Activated CD8-positive, alpha-beta memory T cell treated with anti-CD3 and anti-CD28 coated beads for 36 hours (primary cell): Measurements from ENCODE around the gene MUC5AC. TPM values are rescaled to one million over a fixed set of nuclear protein-coding genes. Genes with fewer than 3 reads are reported as not detected.

ENCODE experiments used
- CTCF ChIA-PET: fragments of 350-600 bp; sonication (Branson Sonifier 250); formaldehyde crosslinking; loops from one replicate; lab custom pipeline; 2021; ENCODE audit warnings: antibody characterized with exemption; lab: Charles Lee
- POLR2A ChIA-PET: fragments of 350-600 bp; sonication (Branson Sonifier 250); formaldehyde crosslinking; loops from one replicate; lab custom pipeline; 2021; ENCODE audit warnings: antibody characterized with exemption; lab: Charles Lee
- total RNA-seq, 2 experiments: library from RNA; stranded (reverse); gene quantifications; one replicate each; pipeline ENCODE4 v1.2.3, GENCODE V29; 2021

MUC5AC gene
- total RNA-seq, 2 experiments from 2014 or later = not detected

- CTCF ChIA-PET = no interaction called here
These were observed 61.2 kb downstream of the MUC5AC start for GRCh38 chr11:1218788-1219445.

DNA sequence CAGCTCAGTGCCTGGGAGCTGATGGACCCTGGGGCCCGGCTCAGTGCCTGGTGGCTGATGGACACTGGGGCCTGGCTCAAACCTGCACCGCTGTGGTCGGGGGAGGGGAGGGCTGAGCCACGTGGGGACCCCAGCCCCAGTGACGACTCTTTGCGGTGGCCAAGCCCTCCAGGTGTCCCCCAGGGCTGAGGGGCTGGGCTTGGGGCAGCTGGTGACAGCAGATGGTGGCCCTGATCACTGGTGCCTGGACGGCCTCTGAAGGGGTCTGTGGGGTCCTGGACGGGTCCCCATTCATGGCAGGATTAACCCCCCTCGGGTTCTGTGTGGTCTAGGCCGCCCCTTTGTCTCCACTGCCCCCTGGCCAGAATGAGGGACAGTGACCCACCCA lies 61.7 kb downstream of the MUC5AC start:
- CTCF ChIA-PET = no interaction called here
- POLR2A ChIA-PET = no interaction called here

More at GRCh38 chr11:1218788-1219445, 61.2 kb downstream of the MUC5AC start:
- POLR2A ChIA-PET = no interaction called here

DNA sequence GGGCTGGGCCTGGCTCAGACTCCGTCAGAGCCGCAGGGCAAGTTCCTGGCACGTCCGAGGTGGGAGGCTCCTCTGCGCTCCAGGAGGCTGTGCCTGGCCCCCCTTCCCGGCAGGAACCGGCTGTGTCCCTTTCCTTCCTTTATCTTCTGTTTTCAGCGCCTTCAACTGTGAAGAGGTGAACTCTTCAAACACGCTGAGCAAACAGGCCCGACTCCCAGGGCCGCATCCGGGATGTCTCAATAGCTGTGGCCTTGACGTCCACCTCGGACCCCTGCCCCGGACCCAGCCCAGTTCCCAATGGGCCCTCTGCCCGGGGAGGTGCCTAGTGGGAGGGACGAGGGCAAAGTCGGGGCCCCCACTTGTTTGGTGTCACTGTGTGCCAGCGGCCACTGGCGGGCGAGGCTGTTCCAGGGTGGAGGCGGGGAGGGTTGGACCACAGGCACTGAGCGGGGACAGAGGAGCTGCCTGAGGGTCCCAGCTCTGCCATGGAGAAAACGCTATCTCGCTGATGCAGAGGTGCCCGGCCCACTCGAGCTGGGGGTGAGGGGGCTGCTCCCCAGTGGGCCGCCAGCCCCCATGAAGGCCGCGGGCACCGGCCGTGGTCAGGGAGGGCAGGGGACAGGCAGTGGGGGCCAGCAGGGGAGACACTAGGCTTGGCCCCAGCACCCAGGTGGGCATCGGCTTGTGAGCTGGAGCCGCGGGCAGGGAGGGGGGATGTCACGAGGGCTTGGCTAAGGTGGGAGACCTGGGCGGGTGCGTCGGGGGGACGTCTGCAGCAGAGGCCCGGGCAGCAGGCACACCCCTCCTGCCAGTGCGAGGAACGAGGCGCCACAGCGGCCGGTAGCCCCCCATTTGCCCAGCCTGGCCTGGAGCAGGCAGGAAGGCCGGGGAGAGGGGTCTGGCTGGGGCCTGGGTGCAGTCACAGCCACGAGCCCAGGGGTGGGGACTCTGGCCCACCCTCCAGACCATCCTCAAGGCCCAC lies 62.4 kb downstream of the MUC5AC start:
- POLR2A ChIA-PET = no interaction called here
- CTCF ChIA-PET = no interaction called here

- POLR2A ChIA-PET = no interaction called here
These were observed 63.4 kb downstream of the MUC5AC start for GRCh38 chr11:1220941-1221721.

DNA sequence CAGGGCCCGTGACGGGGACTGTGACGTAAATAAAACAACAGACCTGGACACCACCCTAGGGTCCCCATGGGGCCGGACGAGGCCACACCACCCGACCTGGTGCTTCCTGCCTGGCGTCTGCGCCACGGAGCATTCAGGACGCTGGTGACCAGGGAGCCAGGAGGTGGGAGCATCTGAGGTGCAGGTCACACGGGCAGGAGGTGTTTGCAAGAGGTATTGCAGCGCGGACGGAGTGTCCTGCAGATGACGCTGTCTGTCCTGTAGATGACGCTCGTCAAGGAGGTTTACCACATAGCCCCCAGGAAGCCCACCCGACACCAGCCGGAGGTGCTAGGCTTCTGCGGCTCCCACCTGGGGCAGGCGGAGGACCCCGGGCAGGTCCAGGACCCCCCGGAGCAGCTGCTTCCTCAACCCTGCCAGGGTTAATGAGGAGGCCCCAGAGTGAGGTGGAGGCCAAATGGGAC lies 64.1 kb downstream of the MUC5AC start:
- POLR2A ChIA-PET = no interaction called here
- CTCF ChIA-PET = no interaction called here

More at GRCh38 chr11:1220941-1221721, 63.4 kb downstream of the MUC5AC start:
- CTCF ChIA-PET = no interaction called here

- POLR2A ChIA-PET = no interaction called here
These were observed 65.0 kb downstream of the MUC5AC start, which contains the start of gene MUC5B for GRCh38 chr11:1222491-1223345. Gene MUC5B, plus strand, starts transcription at chr11:1223066. Its CDS starts 58 bp downstream, at chr11:1223124.

DNA sequence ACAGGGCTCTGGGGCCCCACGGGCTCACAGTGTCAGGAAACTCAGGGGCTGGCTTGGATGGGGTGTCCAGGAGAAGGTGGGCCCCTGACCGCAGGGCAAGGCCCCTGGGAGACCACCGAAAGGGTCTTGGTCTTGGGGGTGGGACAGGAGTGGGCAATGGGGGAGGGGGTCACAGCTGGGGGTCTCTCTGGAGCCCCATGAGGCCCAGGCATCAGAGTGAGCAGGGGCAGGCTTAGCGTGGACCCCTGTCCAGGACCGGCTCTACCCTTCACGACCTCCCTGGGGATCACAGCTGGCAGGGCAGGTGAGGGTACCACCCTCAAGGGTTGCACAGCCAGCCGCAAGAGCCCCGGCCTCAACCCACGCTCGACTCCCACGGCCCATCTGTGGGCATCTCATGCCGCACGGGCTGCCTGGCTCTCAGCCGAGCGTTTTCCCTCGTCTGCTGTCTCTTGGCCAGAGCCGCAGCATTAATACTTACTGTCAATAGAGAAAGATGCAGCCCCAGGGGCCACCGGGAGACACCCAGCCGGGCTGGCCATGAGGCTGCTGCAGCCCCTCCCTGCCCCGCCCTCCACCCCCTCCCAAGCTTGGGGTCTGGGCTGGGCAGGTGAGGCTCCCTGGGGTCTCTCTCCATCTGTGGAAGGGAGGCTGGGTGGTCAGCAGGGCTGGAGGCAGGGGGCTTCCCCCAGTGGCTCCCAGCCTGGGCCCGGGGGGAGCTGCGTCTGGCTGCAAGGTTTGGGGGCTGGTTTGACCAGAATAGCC lies 65.8 kb downstream of the MUC5AC start:
- ChIA-PET CTCF (no interaction called here), POLR2A (no interaction called here)

More at GRCh38 chr11:1222491-1223345, 65.0 kb downstream of the MUC5AC start, which contains the start of gene MUC5B:
- CTCF ChIA-PET = no interaction called here

DNA sequence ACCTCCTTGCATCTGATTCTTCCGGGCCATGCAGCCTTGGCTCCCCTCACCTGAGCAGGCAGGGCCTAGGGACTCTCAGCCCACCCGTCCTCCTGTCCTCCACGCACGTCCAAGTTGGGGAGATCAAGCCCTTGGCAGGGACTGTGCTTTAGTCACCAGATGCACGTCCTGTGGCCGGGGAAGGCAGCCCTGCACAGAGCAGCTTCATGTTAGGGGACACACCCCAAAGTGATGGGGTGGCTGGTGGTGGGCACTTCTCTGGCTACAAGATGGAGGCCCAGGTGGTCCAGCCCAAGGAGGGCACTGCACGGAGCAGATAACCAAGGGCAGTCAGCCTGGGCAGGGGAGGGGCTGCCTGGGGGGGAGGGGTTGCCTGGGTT lies 66.3 kb downstream of the MUC5AC start:
- CTCF ChIA-PET = no interaction called here

DNA sequence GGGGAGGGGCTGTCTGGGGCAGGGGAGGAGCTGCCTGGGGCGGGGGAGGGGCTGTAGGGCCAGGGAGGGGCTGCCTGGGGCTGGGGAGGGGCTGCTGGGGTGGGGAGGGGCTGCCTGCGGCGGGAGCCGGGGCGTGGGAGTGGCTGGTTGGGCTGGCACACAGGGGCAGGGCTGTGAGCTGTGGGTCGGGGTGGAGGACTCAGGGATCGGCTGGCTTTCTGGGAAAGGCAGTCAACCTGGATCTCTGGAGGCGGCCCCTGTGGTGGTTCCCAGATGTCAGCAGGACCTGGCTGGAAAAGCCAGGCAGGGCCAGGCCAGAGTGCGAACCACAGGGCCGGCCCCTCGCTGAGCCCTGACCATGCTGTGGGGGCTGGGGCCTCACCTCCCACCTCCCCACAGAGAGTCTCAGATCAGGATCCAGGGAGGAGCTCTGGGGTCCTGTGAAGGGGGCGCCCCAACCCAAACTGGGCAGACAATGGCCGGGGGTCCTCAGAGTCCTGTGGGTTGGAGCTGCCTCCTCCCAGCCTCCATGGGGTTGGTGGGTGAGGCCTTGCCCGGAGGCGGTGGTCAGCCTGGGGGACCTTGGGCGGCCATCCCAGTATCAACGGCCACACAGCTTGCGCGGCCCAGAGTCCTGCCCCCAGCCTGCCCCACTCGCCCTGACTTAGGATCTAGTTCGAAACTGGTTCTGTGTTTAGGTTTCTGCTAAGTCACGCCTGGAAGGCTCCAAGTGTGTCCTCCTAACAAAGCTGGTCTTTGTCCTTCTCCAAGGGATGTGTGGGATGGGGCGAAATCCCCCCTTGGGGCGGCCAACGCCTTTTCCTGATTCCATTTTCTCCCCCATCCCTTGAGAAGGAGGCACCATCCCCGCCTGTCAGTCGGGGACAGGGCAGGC lies 67.0 kb downstream of the MUC5AC start:
- ChIA-PET CTCF (no interaction called here), POLR2A (no interaction called here)

More for the DNA sequence above, 66.3 kb downstream of the MUC5AC start:
- POLR2A ChIA-PET = no interaction called here

- CTCF ChIA-PET = no interaction called here
- POLR2A ChIA-PET = no interaction called here
These were observed 67.9 kb downstream of the MUC5AC start for GRCh38 chr11:1225386-1226225.

GRCh38 chr11:1226226-1226985 lies 68.7 kb downstream of the MUC5AC start:
- ChIA-PET POLR2A (no interaction called here), CTCF (no interaction called here)

DNA sequence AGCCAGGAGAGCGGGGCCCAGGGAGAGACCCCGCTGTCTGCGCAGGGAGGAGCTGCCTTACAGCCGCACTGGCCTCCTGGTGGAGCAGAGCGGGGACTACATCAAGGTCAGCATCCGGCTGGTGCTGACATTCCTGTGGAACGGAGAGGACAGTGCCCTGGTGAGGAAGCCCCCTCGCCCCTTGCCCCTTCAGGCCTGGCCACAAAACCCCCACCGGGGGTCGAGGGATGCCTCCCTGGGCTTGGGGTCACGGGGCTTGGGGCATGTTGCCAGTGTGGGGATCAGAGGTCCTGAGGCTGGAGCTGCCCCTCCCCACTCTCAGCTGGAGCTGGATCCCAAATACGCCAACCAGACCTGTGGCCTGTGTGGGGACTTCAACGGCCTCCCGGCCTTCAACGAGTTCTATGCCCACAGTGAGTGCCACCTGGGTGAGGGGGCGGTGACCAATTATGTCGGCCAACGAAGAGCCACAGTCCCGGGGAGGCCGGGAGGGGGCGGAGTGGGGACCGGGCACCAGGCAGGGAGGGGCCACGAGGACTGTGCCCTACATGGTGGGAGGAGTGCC lies 69.3 kb downstream of the MUC5AC start:
- POLR2A ChIA-PET = no interaction called here
- CTCF ChIA-PET = no interaction called here

DNA sequence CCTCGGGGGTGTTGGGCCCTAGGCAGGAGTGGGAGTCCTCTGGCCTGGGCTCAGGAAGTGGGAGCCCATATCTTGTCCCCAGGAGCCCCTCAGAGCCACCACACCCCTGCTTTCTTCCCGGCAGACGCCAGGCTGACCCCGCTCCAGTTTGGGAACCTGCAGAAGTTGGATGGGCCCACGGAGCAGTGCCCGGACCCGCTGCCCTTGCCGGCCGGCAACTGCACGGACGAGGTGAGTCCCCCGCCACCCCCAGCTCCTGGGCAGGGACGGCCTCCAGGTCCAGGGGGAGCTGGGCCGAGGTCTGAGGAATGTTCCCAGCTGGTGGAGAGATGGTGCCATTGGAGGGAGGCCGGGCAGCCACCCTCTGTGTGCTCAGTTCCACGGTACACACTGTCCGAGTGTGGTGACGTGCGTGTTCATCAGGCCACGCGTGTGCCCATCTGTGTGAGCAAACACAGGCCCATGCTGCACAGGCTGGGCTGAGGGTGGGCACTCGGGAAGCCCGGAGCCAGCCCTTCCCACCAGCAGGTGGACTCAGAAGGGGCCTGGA lies 69.9 kb downstream of the MUC5AC start:
- POLR2A ChIA-PET = no interaction called here
- CTCF ChIA-PET = no interaction called here

- CTCF ChIA-PET = no interaction called here
These were observed 70.5 kb downstream of the MUC5AC start for GRCh38 chr11:1228101-1228821.

More at GRCh38 chr11:1228101-1228821, 70.5 kb downstream of the MUC5AC start:
- POLR2A ChIA-PET = no interaction called here
